WTC11 (cell line): ENCODE measurements around the gene OSBP2. TPM values are rescaled to one million over a fixed set of nuclear protein-coding genes. Genes with fewer than 3 reads are reported as not detected.

Experiments
- ATAC-seq: fragments of 200-7000 bp; cut with Tn5 transposase; 2 replicates; pipeline ENCODE4 v1.10.0; 2021; ENCODE audit warnings: mild to moderate bottlenecking, moderate library complexity
- CTCF ChIA-PET: fragments of 300-600 bp; sonication (Branson Sonifier 250); formaldehyde crosslinking; loops from one replicate; lab custom pipeline; 2021; ENCODE audit warnings: antibody characterized with exemption; lab: Charles Lee
- POLR2A ChIA-PET: fragments of 350-600 bp; sonication (Branson Sonifier 250); formaldehyde crosslinking; loops from one replicate; lab custom pipeline; 2021; ENCODE audit warnings: antibody characterized with exemption; lab: Charles Lee
- DNase-seq: peaks from one replicate; pipeline ENCODE4 v3.0.0; 2021; ENCODE audit warnings: low spot score
- H3K27ac Mint-ChIP-seq: 2 replicates; pipeline ENCODE4 v1.8.0; 2021; ENCODE audit warnings: mixed read lengths
- H3K27me3 Mint-ChIP-seq: 2 replicates; pipeline ENCODE4 v1.8.0; 2021; ENCODE audit warnings: low read depth, mild to moderate bottlenecking, moderate library complexity, mixed read lengths
- H3K36me3 Mint-ChIP-seq: 2 replicates; pipeline ENCODE4 v1.8.0; 2021; ENCODE audit warnings: mixed read lengths
- H3K4me1 Mint-ChIP-seq: 2 replicates; pipeline ENCODE4 v1.8.0; 2022; ENCODE audit warnings: mixed read lengths
- H3K4me3 Mint-ChIP-seq: 2 replicates; pipeline ENCODE4 v1.8.0; 2021; ENCODE audit warnings: mild to moderate bottlenecking, moderate library complexity, mixed read lengths
- H3K9me3 Mint-ChIP-seq: 2 replicates; pipeline ENCODE4 v1.8.0; 2021; ENCODE audit warnings: mixed read lengths
- ARID4B ChIP-seq: sonication (generic); formaldehyde crosslinking; IDR thresholded peaks from 2 replicates; pipeline ENCODE4 v1.8.0; 2023; ENCODE audit warnings: missing genetic modification reagents, mild to moderate bottlenecking, borderline replicate concordance
- CBFB ChIP-seq: sonication (generic); formaldehyde crosslinking; IDR thresholded peaks from 2 replicates; pipeline ENCODE4 v1.8.1; 2022; ENCODE audit warnings: mild to moderate bottlenecking, low read depth, missing genetic modification reagents
- E2F5 ChIP-seq: sonication (generic); formaldehyde crosslinking; IDR thresholded peaks from 2 replicates; pipeline ENCODE4 v1.8.1; 2022; ENCODE audit warnings: mild to moderate bottlenecking, moderate library complexity, missing genetic modification reagents
- ELF4 ChIP-seq: sonication (generic); formaldehyde crosslinking; IDR thresholded peaks from 2 replicates; pipeline ENCODE4 v1.8.1; 2022; ENCODE audit warnings: low read depth, mild to moderate bottlenecking, moderate library complexity, missing genetic modification reagents
- FOXP1 ChIP-seq: sonication (generic); formaldehyde crosslinking; IDR thresholded peaks from 2 replicates; pipeline ENCODE4 v1.8.0; 2022; ENCODE audit warnings: missing genetic modification reagents, mild to moderate bottlenecking, moderate library complexity, borderline replicate concordance
- NR1H2 ChIP-seq: sonication (generic); formaldehyde crosslinking; IDR thresholded peaks from 2 replicates; pipeline ENCODE4 v1.9.0; 2021; ENCODE audit warnings: mild to moderate bottlenecking, moderate library complexity, missing genetic modification reagents
- NR2C2 ChIP-seq: sonication (generic); formaldehyde crosslinking; IDR thresholded peaks from 2 replicates; pipeline ENCODE4 v1.8.0; 2022; ENCODE audit warnings: mild to moderate bottlenecking, missing genetic modification reagents
- NR3C1 ChIP-seq: sonication (generic); formaldehyde crosslinking; conservative IDR thresholded peaks from 2 replicates; pipeline ENCODE4 v1.8.1; 2023; ENCODE audit warnings: low read depth, mild to moderate bottlenecking, missing genetic modification reagents
- ZNF121 ChIP-seq: sonication (generic); formaldehyde crosslinking; IDR thresholded peaks from 2 replicates; pipeline ENCODE4 v1.8.0; 2023; ENCODE audit warnings: missing genetic modification reagents
- ZNF263 ChIP-seq: sonication (generic); formaldehyde crosslinking; IDR thresholded peaks from 2 replicates; pipeline ENCODE4 v1.8.1; 2022; ENCODE audit warnings: low read depth, mild to moderate bottlenecking, moderate library complexity, missing genetic modification reagents
- ZNF532 ChIP-seq: fragments of 250-450 bp; sonication (Bioruptor Pico); IDR thresholded peaks from 2 replicates; pipeline ENCODE4 v1.9.0; 2021; ENCODE audit warnings: mild to moderate bottlenecking, borderline replicate concordance
- ZNF671 ChIP-seq: fragments of 250-450 bp; sonication (Bioruptor Pico); IDR thresholded peaks from 2 replicates; pipeline ENCODE4 v1.8.0; 2021; ENCODE audit warnings: mild to moderate bottlenecking
- total RNA-seq: library from RNA; stranded (reverse); gene quantifications from 3 replicates; pipeline ENCODE4 v1.2.3, GENCODE V29; 2021
- TF ChIP-seq, protein P1 (sequence below): sonication (generic); formaldehyde crosslinking; IDR thresholded peaks from 2 replicates; pipeline ENCODE4 v1.8.0; 2022; ENCODE audit warnings: mild to moderate bottlenecking, missing genetic modification reagents
- TF ChIP-seq, protein P2 (sequence below): fragments of 250-450 bp; sonication (Bioruptor Pico); conservative IDR thresholded peaks from 2 replicates; pipeline ENCODE4 v1.9.0; 2021; ENCODE audit warnings: mild to moderate bottlenecking
- TF ChIP-seq, protein P3 (sequence below): sonication (generic); formaldehyde crosslinking; IDR thresholded peaks from 2 replicates; pipeline ENCODE4 v1.8.1; 2022; ENCODE audit warnings: low read depth, mild to moderate bottlenecking, moderate library complexity, missing genetic modification reagents, borderline replicate concordance

The OSBP2 gene
- total RNA-seq, 1 experiment from 2014 or later, result 4.1 TPM

GRCh38 chr22:30947173-30947815 is 252.6 kb downstream of the OSBP2 start:
- ATAC-seq, result no peak
- CTCF ChIA-PET, result interaction anchor here (0.8 to 2.5 kb wide), 6 partner anchors 136 to 201 kb away, joined by 3 to 14 read pairs (median 4); partner anchors contain the start of genes PLA2G3 and SELENOM
- TF ChIP-seq ZNF263, result no peak
- TF ChIP-seq, protein P1, sequence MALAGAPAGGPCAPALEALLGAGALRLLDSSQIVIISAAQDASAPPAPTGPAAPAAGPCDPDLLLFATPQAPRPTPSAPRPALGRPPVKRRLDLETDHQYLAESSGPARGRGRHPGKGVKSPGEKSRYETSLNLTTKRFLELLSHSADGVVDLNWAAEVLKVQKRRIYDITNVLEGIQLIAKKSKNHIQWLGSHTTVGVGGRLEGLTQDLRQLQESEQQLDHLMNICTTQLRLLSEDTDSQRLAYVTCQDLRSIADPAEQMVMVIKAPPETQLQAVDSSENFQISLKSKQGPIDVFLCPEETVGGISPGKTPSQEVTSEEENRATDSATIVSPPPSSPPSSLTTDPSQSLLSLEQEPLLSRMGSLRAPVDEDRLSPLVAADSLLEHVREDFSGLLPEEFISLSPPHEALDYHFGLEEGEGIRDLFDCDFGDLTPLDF (CRISPR knock-in tag), result no peak
- TF ChIP-seq, protein P2, sequence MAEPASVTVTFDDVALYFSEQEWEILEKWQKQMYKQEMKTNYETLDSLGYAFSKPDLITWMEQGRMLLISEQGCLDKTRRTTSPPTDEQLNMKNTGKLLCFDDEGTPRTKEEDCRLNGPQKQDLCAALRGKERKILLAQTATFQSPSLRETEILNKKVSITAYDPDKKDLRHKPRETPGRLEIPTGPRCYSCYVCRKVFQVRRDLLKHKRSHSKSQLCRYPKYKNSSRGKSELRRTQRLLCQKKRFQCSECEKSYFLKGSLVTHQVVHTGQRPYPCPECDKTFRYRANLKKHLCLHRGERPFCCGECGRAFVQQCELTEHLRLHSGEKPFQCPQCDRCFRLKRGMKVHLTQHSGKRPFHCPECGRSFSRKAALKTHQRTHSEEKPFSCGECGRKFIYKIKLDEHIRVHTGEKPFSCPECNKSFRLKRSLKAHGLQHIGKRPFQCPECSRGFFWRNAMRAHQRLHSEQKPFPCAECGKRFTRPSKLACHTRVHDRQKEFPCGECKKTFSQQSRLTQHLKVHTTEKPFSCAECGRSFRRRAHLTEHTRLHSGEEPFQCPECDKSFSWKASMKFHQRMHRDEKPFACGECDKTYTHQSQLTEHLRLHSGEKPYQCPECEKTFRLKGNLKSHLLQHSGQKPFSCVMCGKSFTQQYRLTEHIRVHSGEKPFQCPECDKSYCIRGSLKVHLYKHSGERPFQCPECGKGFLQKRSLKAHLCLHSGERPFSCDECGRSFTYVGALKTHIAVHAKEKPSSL, result no peak
- TF ChIP-seq, all 79 proteins: peak for 0
- no peak for DNase-seq
- Mint-ChIP-seq H3K27ac (no peak overlapping the region), H3K9me3 (no peaks in the 10 kb centered on the region), H3K27me3 (no peaks in the 10 kb centered on the region), H3K4me1 (no peaks in the 10 kb centered on the region), H3K4me3 (no peak overlapping the region), H3K36me3 (peaks cover 69% of the 10 kb centered on the region)
- POLR2A ChIA-PET, result no interaction called here

DNA sequence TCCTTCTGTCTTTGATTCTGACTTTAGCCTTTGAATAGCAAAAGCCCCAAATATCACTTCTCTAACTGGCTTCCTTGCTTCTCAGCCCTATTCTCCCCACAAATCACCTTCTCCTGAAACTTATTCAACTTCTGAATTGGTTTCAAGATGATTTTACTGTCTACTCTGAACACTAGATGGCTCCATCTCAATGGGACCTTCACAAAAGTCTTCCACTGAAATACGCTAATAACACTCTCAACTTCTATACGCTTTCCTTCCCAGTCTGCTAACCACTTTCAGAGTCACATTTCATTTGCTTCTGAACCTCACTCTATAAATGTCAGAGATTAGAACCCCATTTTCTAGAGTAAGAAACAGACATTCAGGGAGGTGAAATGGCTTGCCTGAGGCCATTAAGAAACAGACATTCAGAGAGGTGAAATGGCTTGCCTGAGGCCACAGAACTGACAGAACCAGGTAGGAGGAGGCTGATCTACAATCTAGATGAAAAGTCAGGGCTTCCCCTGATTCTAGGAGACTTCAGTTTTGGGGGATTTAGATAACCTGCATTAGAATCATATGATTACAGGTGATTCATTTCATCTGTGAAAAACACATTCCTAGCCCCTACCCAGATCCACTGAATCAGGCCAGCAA is 253.3 kb downstream of the OSBP2 start:
- TF ChIP-seq, protein P3, sequence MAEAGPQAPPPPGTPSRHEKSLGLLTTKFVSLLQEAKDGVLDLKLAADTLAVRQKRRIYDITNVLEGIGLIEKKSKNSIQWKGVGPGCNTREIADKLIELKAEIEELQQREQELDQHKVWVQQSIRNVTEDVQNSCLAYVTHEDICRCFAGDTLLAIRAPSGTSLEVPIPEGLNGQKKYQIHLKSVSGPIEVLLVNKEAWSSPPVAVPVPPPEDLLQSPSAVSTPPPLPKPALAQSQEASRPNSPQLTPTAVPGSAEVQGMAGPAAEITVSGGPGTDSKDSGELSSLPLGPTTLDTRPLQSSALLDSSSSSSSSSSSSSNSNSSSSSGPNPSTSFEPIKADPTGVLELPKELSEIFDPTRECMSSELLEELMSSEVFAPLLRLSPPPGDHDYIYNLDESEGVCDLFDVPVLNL, result no peak
- TF ChIP-seq CBFB (CRISPR knock-in tag), result no peak
- no peak for TF ChIP-seq NR2C2 (CRISPR knock-in tag)
- TF ChIP-seq ELF4 (CRISPR knock-in tag), result no peak
- TF ChIP-seq E2F5 (CRISPR knock-in tag), result no peak
- no peak for TF ChIP-seq ZNF671 (CRISPR knock-in tag)
- no peak for TF ChIP-seq ZNF532
- TF ChIP-seq ZNF121 (CRISPR knock-in tag), result no peak
- TF ChIP-seq ARID4B (CRISPR knock-in tag), result no peak
- no peak for TF ChIP-seq NR1H2
- no peak for TF ChIP-seq NR3C1 (CRISPR knock-in tag)
- TF ChIP-seq, protein P1 (CRISPR knock-in tag), result no peak
- TF ChIP-seq FOXP1 (CRISPR knock-in tag), result no peak
- TF ChIP-seq, all 79 proteins: peak for 0
- POLR2A ChIA-PET, result no interaction called here

More for the DNA sequence above, 253.3 kb downstream of the OSBP2 start:
- Mint-ChIP-seq H3K4me3 (no peak overlapping the region), H3K4me1 (no peaks in the 10 kb centered on the region), H3K27me3 (no peaks in the 10 kb centered on the region), H3K9me3 (no peaks in the 10 kb centered on the region), H3K27ac (no peak overlapping the region), H3K36me3 (peaks cover 70% of the 10 kb centered on the region)
- CTCF ChIA-PET, result interaction anchor here (1.0 to 2.5 kb wide), 4 partner anchors 135 to 157 kb away, joined by 3 to 14 read pairs (median 5); no protein-coding TSS in a partner anchor
- no peak for ATAC-seq
- DNase-seq, result no peak
